HG03571 (cell line): ENCODE data around the gene CAMK2N1.

ENCODE experiments used
- ATAC-seq: cut with Tn5 transposase; IDR thresholded peaks from one replicate; pipeline ENCODE4 v1.9.1; 2021; ENCODE audit not compliant: unreplicated experiment

The CAMK2N1 gene

GRCh38 chr1:20446796-20447195, 39.2 kb downstream of the CAMK2N1 start:
- no peak for ATAC-seq

GRCh38 chr1:20445956-20446355, 40.1 kb downstream of the CAMK2N1 start:
- ATAC-seq = no peak

GRCh38 chr1:20443703-20444586, 42.1 kb downstream of the CAMK2N1 start:
- no peak for ATAC-seq

GRCh38 chr1:20442920-20443625, 42.9 kb downstream of the CAMK2N1 start:
- ATAC-seq = no peak

- no peak for ATAC-seq
These were observed 45.2 kb downstream of the CAMK2N1 start for GRCh38 chr1:20440785-20441200.

- ATAC-seq = no peak
These were observed 46.7 kb downstream of the CAMK2N1 start for GRCh38 chr1:20439282-20439681.

- no peak for ATAC-seq
These were observed 48.4 kb downstream of the CAMK2N1 start for GRCh38 chr1:20437640-20438039.

GRCh38 chr1:20432891-20433290, 53.1 kb downstream of the CAMK2N1 start:
- ATAC-seq = no peak
